Caco-2 (cell line): ENCODE results near the gene CCR9. TPM values are rescaled to one million over a fixed set of nuclear protein-coding genes. Genes with fewer than 3 reads are reported as not detected.

Experiments
- BruUV-seq: library from RNA; stranded (reverse); fragments of 400-500 nt; replicated peaks from 2 replicates; lab custom pipeline; 2021; lab: Mats Ljungman, UMichigan
- CTCF ChIA-PET: fragments of 300-600 bp; sonication (Branson Sonifier 250); formaldehyde crosslinking; loops from one replicate; lab custom pipeline; 2022; ENCODE audit warnings: antibody characterized with exemption; lab: Charles Lee
- POLR2A ChIA-PET: fragments of 300-600 bp; sonication (Branson Sonifier 250); formaldehyde crosslinking; loops from one replicate; lab custom pipeline; 2022; ENCODE audit warnings: antibody characterized with exemption; lab: Charles Lee
- DNase-seq, 2 experiments: peaks; one replicate each; pipeline versions ENCODE4 v3.0.0 to v3.0.0-alpha.2; 2020 to 2022
- H3K27me3 ChIP-seq: replicated peaks from 2 replicates; pipeline ENCODE4 v1.6.0; 2011; ENCODE audit warnings: low read length; ENCODE audit not compliant: control insufficient read depth, insufficient read depth
- H3K36me3 ChIP-seq: 2 replicates; pipeline ENCODE4 v1.5.1; 2011; ENCODE audit warnings: low read length; ENCODE audit not compliant: control insufficient read depth, insufficient read depth
- H3K4me1 ChIP-seq: fragments of 250-450 bp; sonication (Bioruptor Pico); 2 replicates; pipeline ENCODE4 v1.5.1; 2020; ENCODE audit warnings: mild to moderate bottlenecking
- H3K4me3 ChIP-seq: 2 replicates; pipeline ENCODE4 v1.5.1; 2011; ENCODE audit warnings: low read depth, mild to moderate bottlenecking, control low read depth, low read length
- H3K9me3 ChIP-seq: fragments of 250-450 bp; sonication (Bioruptor Pico); 2 replicates; pipeline ENCODE4 v1.5.1; 2020; ENCODE audit warnings: mild to moderate bottlenecking, moderate library complexity
- H3K27ac Mint-ChIP-seq: one replicate; pipeline ENCODE4 v1.8.0; 2022; ENCODE audit warnings: mixed read lengths; ENCODE audit not compliant: unreplicated experiment
- H3K27me3 Mint-ChIP-seq: one replicate; pipeline ENCODE4 v1.8.0; 2022; ENCODE audit warnings: mixed read lengths; ENCODE audit not compliant: insufficient read depth, unreplicated experiment
- H3K36me3 Mint-ChIP-seq: one replicate; pipeline ENCODE4 v1.8.0; 2022; ENCODE audit warnings: mild to moderate bottlenecking, mixed read lengths; ENCODE audit not compliant: insufficient read depth, unreplicated experiment
- H3K4me1 Mint-ChIP-seq: one replicate; pipeline ENCODE4 v1.8.0; 2022; ENCODE audit warnings: low read depth, mixed read lengths; ENCODE audit not compliant: unreplicated experiment
- H3K4me3 Mint-ChIP-seq: one replicate; pipeline ENCODE4 v1.8.0; 2022; ENCODE audit warnings: mild to moderate bottlenecking, moderate library complexity, mixed read lengths; ENCODE audit not compliant: unreplicated experiment
- H3K9me3 Mint-ChIP-seq: one replicate; pipeline ENCODE4 v1.8.0; 2022; ENCODE audit warnings: mixed read lengths; ENCODE audit not compliant: unreplicated experiment
- intact Hi-C: fragments of 100-400 bp; cut with micrococcal nuclease; formaldehyde crosslinking; loops from one replicate; pipeline ENCODE4 v1.10.0; 2022; ENCODE audit not compliant: unreplicated experiment
- total RNA-seq: library from RNA; stranded (reverse); gene quantifications from 2 replicates; pipeline ENCODE4 v1.2.3, GENCODE V29; 2022
- TF ChIP-seq, protein P1 (sequence below), 2 experiments: fragments of 200-600 bp in 1 of 2; IDR thresholded peaks; 1 replicate in 1 of 2; 2 replicates in 1 of 2; pipeline versions ENCODE4 v1.5.1 to v1.8.0; 2011 to 2022; ENCODE audit warnings: antibody characterized with exemption in 1 of 2, control low read depth in 1 of 2, inconsistent platforms in 1 of 2, low read depth in 1 of 2, low read length in 1 of 2, mild to moderate bottlenecking in 1 of 2, moderate library complexity in 1 of 2; ENCODE audit not compliant: insufficient read depth in 1 of 2, severe bottlenecking in 1 of 2, unreplicated experiment in 1 of 2

CCR9 gene
- total RNA-seq, 1 experiment from 2014 or later: not detected

DNA sequence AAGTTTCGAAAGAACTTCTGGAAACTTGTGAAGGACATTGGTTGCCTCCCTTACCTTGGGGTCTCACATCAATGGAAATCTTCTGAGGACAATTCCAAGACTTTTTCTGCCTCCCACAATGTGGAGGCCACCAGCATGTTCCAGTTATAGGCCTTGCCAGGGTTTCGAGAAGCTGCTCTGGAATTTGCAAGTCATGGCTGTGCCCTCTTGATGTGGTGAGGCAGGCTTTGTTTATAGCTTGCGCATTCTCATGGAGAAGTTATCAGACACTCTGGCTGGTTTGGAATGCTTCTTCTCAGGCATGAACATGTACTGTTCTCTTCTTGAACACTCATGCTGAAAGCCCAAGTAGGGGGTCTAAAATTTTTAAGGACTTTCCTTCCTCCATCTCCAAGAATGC, 61.0 kb downstream of the CCR9 start:
- Histone ChIP-seq H3K4me1 (no peaks in the 10 kb centered on the region), H3K27me3 (no peaks in the 10 kb centered on the region), H3K4me3 (no peak overlapping the region), H3K9me3 (no peaks in the 10 kb centered on the region), H3K36me3 (peaks cover 2% of the 10 kb centered on the region)
- H3K27me3 Mint-ChIP-seq: no peaks in the 10 kb centered on the region
- BruUV-seq: no TSS peak
- TF ChIP-seq, protein P1, sequence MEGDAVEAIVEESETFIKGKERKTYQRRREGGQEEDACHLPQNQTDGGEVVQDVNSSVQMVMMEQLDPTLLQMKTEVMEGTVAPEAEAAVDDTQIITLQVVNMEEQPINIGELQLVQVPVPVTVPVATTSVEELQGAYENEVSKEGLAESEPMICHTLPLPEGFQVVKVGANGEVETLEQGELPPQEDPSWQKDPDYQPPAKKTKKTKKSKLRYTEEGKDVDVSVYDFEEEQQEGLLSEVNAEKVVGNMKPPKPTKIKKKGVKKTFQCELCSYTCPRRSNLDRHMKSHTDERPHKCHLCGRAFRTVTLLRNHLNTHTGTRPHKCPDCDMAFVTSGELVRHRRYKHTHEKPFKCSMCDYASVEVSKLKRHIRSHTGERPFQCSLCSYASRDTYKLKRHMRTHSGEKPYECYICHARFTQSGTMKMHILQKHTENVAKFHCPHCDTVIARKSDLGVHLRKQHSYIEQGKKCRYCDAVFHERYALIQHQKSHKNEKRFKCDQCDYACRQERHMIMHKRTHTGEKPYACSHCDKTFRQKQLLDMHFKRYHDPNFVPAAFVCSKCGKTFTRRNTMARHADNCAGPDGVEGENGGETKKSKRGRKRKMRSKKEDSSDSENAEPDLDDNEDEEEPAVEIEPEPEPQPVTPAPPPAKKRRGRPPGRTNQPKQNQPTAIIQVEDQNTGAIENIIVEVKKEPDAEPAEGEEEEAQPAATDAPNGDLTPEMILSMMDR (IDR thresholded peaks at IDR 0.05; ENCODE audit: insufficient read depth in 1 of 2, low read depth in 1 of 2, low read length in 1 of 2, severe bottlenecking in 1 of 2, unreplicated experiment in 1 of 2): no peak
- intact Hi-C loops: no loop called here
- ChIA-PET POLR2A (no interaction called here), CTCF (interaction anchor here (0.6 kb wide), 1 partner anchor 216 kb away, joined by 6 read pairs; no protein-coding TSS in a partner anchor)
- DNase-seq: no peak
- H3K36me3 Mint-ChIP-seq: peaks cover 9% of the 10 kb centered on the region
- H3K4me3 Mint-ChIP-seq: no peak overlapping the region
- H3K27ac Mint-ChIP-seq: no peak overlapping the region
- peaks cover 6% of the 10 kb centered on the region for H3K4me1 Mint-ChIP-seq
- H3K9me3 Mint-ChIP-seq: no peaks in the 10 kb centered on the region

DNA sequence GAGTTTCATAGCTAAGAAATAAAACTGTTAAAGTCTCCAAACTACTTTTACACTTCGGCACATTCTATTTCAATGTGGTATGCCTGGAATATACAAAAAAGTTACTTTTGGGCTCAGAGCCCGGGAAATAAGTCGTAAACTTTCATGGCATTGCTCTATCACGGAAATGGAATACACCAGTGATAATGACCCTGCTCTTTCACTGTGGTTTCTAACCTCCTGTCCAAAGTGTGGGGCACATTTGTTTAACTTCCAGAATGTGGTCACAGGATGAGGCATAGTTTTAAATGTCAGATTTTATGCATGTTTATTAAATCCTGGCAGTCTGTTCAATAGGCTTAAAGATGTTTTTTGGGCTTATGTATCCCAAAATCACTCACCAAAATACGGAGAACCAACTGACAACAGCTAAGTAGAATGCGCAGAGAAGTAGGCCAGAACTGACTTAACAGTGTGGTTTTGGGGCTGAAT, 62.0 kb downstream of the CCR9 start:
- H3K4me3 Mint-ChIP-seq: no peak overlapping the region
- TF ChIP-seq, protein P1 (IDR thresholded peaks at IDR 0.05; ENCODE audit: insufficient read depth in 1 of 2, low read depth in 1 of 2, low read length in 1 of 2, severe bottlenecking in 1 of 2, unreplicated experiment in 1 of 2): no peak
- Histone ChIP-seq H3K4me1 (no peaks in the 10 kb centered on the region), H3K4me3 (no peak overlapping the region), H3K9me3 (no peaks in the 10 kb centered on the region), H3K36me3 (peaks cover 2% of the 10 kb centered on the region), H3K27me3 (no peaks in the 10 kb centered on the region)
- intact Hi-C loops: no loop called here
- no TSS peak for BruUV-seq
- H3K9me3 Mint-ChIP-seq: no peaks in the 10 kb centered on the region
- H3K27ac Mint-ChIP-seq: no peak overlapping the region
- H3K4me1 Mint-ChIP-seq: no peaks in the 10 kb centered on the region
- ChIA-PET CTCF (no interaction called here), POLR2A (no interaction called here)
- no peak for DNase-seq
- H3K36me3 Mint-ChIP-seq: peaks cover 15% of the 10 kb centered on the region
- no peaks in the 10 kb centered on the region for H3K27me3 Mint-ChIP-seq

DNA sequence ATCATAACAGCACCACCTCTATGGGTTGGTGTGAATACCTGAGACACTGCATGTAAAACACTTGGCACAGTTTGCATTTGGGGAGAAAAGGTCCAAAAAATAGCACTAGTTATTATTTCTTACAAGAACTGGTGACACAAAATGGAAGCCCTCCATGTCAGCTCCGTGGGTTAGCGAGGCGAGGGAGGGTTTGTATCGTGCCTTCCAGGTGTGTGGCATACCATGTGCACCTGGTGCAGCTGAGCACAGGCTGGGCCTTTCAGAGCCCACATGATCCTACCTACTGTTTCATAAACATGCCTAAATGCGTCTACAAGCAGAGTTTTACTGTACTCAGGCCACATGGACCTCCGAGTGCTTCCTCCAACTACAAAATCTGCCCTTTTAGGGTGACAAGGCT, 62.5 kb downstream of the CCR9 start:
- CTCF ChIA-PET: no interaction called here
- TF ChIP-seq, protein P1 (IDR thresholded peaks at IDR 0.05; ENCODE audit: insufficient read depth in 1 of 2, low read depth in 1 of 2, low read length in 1 of 2, severe bottlenecking in 1 of 2, unreplicated experiment in 1 of 2): no peak
- Histone ChIP-seq H3K9me3 (no peaks in the 10 kb centered on the region), H3K36me3 (peaks cover 2% of the 10 kb centered on the region), H3K4me1 (no peaks in the 10 kb centered on the region), H3K27me3 (no peaks in the 10 kb centered on the region), H3K4me3 (no peak overlapping the region)
- H3K4me1 Mint-ChIP-seq: no peaks in the 10 kb centered on the region
- intact Hi-C loops: no loop called here
- POLR2A ChIA-PET: no interaction called here
- peaks cover 20% of the 10 kb centered on the region for H3K36me3 Mint-ChIP-seq
- no peak overlapping the region for H3K4me3 Mint-ChIP-seq
- BruUV-seq: no TSS peak
- H3K27me3 Mint-ChIP-seq: no peaks in the 10 kb centered on the region
- H3K27ac Mint-ChIP-seq: no peak overlapping the region
- H3K9me3 Mint-ChIP-seq: no peaks in the 10 kb centered on the region
- DNase-seq: no peak
